ENCODE data around the gene CEL. TPM values are rescaled to one million over a fixed set of nuclear protein-coding genes. Genes with fewer than 3 reads are reported as not detected.

The CEL gene
- total and polyA plus RNA-seq, 2 experiments from 2014 or later, result 0.27 to 2.3 TPM

GRCh38 chr9:133075925-133076630 is 14.3 kb downstream of the CEL start:
- Histone ChIP-seq H3K4me2 (no peak overlapping the region), H3K27me3 (ENCODE audit: insufficient read depth) (no peaks in the 10 kb centered on the region), H3K4me1 (ENCODE audit: insufficient read depth) (no peaks in the 10 kb centered on the region; the same call in 1 of the 2 replicates), H3K4me3 (no peak overlapping the region), H3K36me3 (ENCODE audit: insufficient read depth) (no peaks in the 10 kb centered on the region), H3K9me2 (ENCODE audit: insufficient read depth) (no peaks in the 10 kb centered on the region), H3K27ac (ENCODE audit: low read depth) (no peak overlapping the region), H3K79me2 (replicated peaks; ENCODE audit: insufficient read depth) (no peaks in the 10 kb centered on the region), H4K20me1 (replicated peaks; ENCODE audit: insufficient read depth) (no peaks in the 10 kb centered on the region; the same call in 1 of the 2 replicates), H3F3A (replicated peaks; ENCODE audit: low read depth) (no peaks in the 10 kb centered on the region), H2AFZ (no peak overlapping the region)
- TF ChIP-seq NANOG (IDR thresholded peaks at IDR 0.05; ENCODE audit: borderline replicate concordance) (no peak), CTCF (conservative IDR thresholded peaks at IDR 0.05; ENCODE audit: low read depth in 2 of 2) (no peak), EZH2phosphoT487 (IDR thresholded peaks at IDR 0.05; ENCODE audit: unreplicated experiment) (no peak), ZNF331 (CRISPR knock-in tag; IDR thresholded peaks at IDR 0.05; ENCODE audit: low read depth) (no peak), ZNF462 (CRISPR knock-in tag; IDR thresholded peaks at IDR 0.05) (no peak), ZNF114 (CRISPR knock-in tag; IDR thresholded peaks at IDR 0.05) (no peak), REST (IDR thresholded peaks at IDR 0.05; ENCODE audit: unreplicated experiment) (no peak), STAT1 (IDR thresholded peaks at IDR 0.05; ENCODE audit: unreplicated experiment) (no peak), JUNB (IDR thresholded peaks at IDR 0.05; ENCODE audit: unreplicated experiment) (no peak), ETS1 (IDR thresholded peaks at IDR 0.05) (no peak), POLR2AphosphoS5 (IDR thresholded peaks at IDR 0.05; ENCODE audit: low read depth) (no peak), EZH2 (IDR thresholded peaks at IDR 0.05; ENCODE audit: low read depth, unreplicated experiment) (no peak), CREB1 (CRISPR knock-in tag; IDR thresholded peaks at IDR 0.05; ENCODE audit: low read depth) (no peak)
- Mint-ChIP-seq H3K9me3 (no peaks in the 10 kb centered on the region; the same call in 2 of the 3 replicates), H3K27ac (no peak overlapping the region), H3K36me3 (ENCODE audit: low read depth) (peaks cover 4% of the 10 kb centered on the region; the same call in 2 of the 3 replicates), H3K27me3 (ENCODE audit: insufficient read depth, low read depth, poor library complexity) (peaks cover 15% of the 10 kb centered on the region), H3K4me1 (peaks cover 11% of the 10 kb centered on the region), H3K4me3 (no peak overlapping the region)
- DNase-seq (ENCODE audit: low spot score), result no peak
- no peak for ATAC-seq
